GM15510 (cell line): ENCODE data around the gene MROH9.

Source experiments
- POLR2A ChIP-seq: IDR thresholded peaks from 3 replicates; pipeline ENCODE4 v1.6.1; 2011; ENCODE audit warnings: borderline replicate concordance; ENCODE audit not compliant: insufficient read length; ENCODE audit errors: extremely low read depth

MROH9 gene

DNA sequence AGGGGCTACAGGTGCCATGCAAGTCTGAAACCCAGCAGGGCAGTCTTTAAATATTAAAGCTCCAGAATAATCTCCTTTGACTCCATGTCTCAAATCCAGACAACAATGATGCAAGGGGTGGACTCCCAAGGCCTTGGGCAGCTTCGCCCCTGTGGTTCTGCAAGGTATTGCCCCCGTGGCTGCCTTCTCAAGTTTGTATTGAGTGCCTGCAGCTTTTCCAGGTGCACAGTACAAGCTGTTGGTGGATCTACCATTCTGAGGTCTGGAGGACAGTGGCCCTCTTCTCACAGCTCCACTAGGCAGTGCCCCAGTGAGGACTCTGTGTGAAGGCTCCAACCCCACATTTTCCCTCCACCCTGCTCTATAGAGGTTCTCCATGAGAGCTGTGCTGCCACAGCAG lies 3.7 kb upstream of the MROH9 start:
- TF ChIP-seq POLR2A: no peak

DNA sequence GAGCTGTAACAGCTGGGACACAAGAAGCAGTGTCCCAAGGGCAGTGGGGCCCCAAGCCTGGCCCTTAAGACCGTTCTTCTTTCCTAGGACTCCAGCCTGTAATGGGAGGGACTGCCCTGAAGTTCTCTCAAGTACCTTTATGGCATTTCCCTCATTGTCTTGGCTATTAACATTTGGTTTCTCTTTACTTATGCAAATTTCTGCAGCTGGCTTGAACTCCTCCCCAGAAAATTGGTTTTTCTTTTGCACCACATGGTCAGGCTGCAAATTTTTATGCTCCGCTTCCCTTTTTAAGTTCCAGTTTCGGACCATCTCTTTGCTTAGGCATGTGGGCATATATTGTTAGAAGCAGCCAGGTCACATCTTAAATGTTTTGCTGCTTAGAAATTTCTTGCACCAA lies 3.1 kb upstream of the MROH9 start:
- no peak for TF ChIP-seq POLR2A

DNA sequence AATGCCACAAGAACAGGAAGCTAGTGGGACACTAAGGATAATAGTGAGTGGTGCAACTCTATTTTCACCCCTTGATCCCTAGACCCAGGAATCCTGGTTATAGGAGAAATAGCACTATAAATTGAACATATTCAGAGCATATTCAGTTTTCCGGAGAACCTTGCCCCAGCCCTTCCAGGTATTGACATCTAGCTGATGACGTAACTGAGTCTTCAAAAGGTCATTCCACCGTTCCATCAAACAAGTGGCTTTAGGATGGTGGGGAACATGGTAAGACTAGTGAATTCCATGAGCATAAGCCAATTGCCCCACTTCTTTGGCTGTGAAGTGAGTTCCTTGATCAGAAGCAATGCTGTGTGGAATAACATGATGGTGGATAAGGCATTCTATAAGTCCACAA lies 2.9 kb downstream of the MROH9 start:
- TF ChIP-seq POLR2A: no peak

GRCh38 chr1:170939476-170939875 lies 4.1 kb downstream of the MROH9 start:
- no peak for TF ChIP-seq POLR2A

DNA sequence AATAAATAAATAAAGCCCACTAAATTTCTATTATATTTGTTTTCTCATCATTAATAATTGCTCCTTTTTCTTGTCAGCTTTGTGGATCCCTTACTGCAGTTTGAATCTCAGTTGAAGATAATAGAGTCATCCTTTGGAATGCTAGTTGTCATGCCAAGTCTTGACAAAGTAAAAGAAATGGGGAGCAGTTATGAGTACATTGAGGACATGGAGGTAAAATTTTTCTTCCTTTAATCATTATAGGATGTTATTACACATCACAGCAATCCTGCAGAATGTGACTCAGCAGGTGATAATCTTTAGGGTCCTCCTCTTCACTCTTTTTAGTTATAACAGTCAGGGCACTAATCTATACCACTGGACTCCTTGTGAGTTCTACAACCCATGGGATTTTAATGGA lies 24.1 kb downstream of the MROH9 start:
- TF ChIP-seq POLR2A: no peak

DNA sequence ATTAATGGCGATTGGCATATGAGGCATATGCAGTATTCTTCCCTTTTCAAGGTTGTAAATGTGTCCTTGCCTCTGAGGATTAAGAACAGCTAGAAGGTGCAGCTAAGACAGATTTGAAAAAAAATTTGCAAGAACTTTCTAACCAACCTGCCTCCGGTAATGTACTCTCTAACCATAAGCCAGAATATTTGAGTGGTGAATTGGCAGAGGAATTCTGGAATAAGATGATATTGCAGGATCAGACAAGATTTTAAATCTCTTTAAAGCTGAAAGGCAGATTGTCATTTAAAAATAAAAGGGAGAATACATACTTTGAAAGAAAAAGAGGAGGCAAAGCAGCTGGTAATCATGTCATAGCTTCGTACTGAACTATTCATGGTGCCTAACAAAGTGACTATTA lies 29.2 kb downstream of the MROH9 start:
- no peak for TF ChIP-seq POLR2A

- no peak for TF ChIP-seq POLR2A
These were observed 31.9 kb downstream of the MROH9 start for GRCh38 chr1:170967042-170967910.

DNA sequence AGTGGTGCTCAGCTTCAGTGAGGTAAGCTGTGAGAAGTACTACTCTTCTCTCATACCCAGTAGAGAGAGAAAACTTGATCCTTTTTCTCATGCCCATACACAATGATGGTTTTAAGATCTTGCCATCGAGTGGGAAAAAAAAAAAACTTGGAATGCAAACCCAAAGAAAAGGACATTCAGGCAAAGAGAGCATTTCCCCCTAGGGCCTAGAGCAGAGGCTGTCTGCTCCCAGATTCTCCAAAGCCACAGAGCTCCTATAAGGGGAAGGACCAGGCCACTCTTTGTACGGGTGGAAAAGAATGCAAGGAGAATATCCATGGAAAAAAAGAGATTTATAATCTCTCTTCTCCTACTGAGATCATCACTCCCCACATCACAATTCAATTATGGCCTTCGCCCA lies 34.9 kb downstream of the MROH9 start:
- no peak for TF ChIP-seq POLR2A

GRCh38 chr1:170978371-170978910 lies 43.1 kb downstream of the MROH9 start:
- no peak for TF ChIP-seq POLR2A

GRCh38 chr1:170985406-170985805 lies 50.1 kb downstream of the MROH9 start:
- no peak for TF ChIP-seq POLR2A

DNA sequence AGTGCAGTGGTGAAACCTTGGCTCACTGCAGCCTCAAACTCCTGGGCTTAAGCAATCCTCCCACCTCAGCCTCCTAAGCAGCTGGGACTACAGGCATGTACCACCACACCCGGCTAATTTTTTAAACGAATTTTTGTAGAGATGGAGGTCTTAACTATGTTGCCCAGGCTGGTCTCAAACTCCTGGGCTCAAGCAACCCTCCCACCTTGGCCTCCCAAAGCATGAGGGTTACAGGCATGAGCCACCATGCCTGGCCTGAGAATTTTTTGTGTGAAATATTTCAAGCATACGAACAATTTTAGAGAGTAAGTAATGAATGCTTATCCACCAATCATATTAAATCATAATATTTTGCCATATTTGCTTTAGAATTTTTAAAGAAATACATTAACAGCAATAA lies 51.6 kb downstream of the MROH9 start:
- TF ChIP-seq POLR2A: no peak

DNA sequence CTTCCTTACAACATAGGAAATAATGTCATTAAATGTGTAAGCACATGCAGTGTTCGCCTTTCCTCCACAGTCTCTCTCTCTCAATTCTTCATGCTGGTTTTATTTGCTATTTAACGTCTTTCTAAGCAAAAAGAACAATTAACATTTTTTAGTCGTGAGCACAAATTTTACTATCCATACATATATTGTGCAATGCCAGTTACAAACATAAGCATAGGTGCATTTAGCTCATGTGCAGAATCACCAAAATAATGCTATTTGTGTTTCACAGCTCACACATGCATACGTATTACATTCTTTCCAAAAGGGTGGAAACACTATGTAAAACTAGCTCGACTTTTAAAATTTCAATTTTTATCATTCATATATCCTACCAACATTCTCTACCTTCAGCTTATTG lies 52.1 kb downstream of the MROH9 start:
- TF ChIP-seq POLR2A: no peak

GRCh38 chr1:170993151-170993550 lies 57.8 kb downstream of the MROH9 start:
- TF ChIP-seq POLR2A: no peak

- TF ChIP-seq POLR2A: no peak
These were observed 58.4 kb downstream of the MROH9 start for GRCh38 chr1:170993717-170994116.

- no peak for TF ChIP-seq POLR2A
These were observed 79.5 kb downstream of the MROH9 start for GRCh38 chr1:171014880-171015279.

DNA sequence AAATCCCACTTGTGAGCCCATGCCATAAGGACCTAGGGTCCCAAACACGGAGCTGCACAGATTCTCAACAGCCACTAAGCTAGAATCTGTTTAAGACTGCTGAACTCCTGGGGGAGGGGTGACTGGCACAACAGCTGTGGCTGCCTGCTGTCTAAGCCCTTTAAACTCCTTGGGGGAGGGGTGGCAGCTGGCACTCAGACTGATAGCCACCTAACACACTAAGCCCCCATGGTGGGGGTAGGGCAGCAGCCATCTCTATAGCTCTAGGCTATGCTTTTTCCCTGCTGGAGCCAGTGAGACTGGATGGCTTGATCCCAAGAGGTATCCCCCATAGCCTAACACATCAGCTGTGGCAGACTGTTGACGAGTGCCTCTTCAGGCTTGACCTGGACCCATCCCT lies 82.1 kb downstream of the MROH9 start:
- TF ChIP-seq POLR2A: no peak
